DOHH2 (cell line): Measurements from ENCODE around the gene SEC61B.

ENCODE experiments used
- CTCF ChIP-seq: fragments of 200-600 bp; sonication (generic); IDR thresholded peaks from one replicate; pipeline ENCODE4 v1.5.1; 2014; ENCODE audit warnings: antibody characterized with exemption, mild to moderate bottlenecking, low read depth, low read length; ENCODE audit not compliant: poor library complexity, severe bottlenecking
- EZH2phosphoT487 ChIP-seq: fragments of 200-600 bp; sonication (generic); IDR thresholded peaks from 2 replicates; pipeline ENCODE4 v1.6.1; 2017; ENCODE audit warnings: borderline replicate concordance, mild to moderate bottlenecking, antibody characterized with exemption, low read length, moderate library complexity, mixed read lengths

GRCh38 chr9:99221621-99222415 is at the start of gene SEC61B, which contains the start of gene ALG2:
- TF ChIP-seq CTCF (no peak), EZH2phosphoT487 (no peak)
